HG02571 (cell line): ENCODE data around the gene GLIS2.

ENCODE experiments used
- ATAC-seq: cut with Tn5 transposase; IDR thresholded peaks from one replicate; pipeline ENCODE4 v1.9.1; 2021; ENCODE audit warnings: mild to moderate bottlenecking, moderate library complexity; ENCODE audit not compliant: unreplicated experiment

Gene GLIS2

DNA sequence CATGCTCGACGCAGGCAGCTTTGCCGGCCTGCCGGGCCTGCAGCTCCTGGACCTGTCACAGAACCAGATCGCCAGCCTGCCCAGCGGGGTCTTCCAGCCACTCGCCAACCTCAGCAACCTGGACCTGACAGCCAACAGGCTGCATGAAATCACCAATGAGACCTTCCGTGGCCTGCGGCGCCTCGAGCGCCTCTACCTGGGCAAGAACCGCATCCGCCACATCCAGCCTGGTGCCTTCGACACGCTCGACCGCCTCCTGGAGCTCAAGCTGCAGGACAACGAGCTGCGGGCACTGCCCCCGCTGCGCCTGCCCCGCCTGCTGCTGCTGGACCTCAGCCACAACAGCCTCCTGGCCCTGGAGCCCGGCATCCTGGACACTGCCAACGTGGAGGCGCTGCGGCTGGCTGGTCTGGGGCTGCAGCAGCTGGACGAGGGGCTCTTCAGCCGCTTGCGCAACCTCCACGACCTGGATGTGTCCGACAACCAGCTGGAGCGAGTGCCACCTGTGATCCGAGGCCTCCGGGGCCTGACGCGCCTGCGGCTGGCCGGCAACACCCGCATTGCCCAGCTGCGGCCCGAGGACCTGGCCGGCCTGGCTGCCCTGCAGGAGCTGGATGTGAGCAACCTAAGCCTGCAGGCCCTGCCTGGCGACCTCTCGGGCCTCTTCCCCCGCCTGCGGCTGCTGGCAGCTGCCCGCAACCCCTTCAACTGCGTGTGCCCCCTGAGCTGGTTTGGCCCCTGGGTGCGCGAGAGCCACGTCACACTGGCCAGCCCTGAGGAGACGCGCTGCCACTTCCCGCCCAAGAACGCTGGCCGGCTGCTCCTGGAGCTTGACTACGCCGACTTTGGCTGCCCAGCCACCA lies 65.4 kb downstream of the GLIS2 start:
- no peak for ATAC-seq

DNA sequence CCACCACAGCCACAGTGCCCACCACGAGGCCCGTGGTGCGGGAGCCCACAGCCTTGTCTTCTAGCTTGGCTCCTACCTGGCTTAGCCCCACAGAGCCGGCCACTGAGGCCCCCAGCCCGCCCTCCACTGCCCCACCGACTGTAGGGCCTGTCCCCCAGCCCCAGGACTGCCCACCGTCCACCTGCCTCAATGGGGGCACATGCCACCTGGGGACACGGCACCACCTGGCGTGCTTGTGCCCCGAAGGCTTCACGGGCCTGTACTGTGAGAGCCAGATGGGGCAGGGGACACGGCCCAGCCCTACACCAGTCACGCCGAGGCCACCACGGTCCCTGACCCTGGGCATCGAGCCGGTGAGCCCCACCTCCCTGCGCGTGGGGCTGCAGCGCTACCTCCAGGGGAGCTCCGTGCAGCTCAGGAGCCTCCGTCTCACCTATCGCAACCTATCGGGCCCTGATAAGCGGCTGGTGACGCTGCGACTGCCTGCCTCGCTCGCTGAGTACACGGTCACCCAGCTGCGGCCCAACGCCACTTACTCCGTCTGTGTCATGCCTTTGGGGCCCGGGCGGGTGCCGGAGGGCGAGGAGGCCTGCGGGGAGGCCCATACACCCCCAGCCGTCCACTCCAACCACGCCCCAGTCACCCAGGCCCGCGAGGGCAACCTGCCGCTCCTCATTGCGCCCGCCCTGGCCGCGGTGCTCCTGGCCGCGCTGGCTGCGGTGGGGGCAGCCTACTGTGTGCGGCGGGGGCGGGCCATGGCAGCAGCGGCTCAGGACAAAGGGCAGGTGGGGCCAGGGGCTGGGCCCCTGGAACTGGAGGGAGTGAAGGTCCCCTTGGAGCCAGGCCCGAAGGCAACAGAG lies 66.3 kb downstream of the GLIS2 start:
- no peak for ATAC-seq

- ATAC-seq: no peak
These were observed 67.0 kb downstream of the GLIS2 start for GRCh38 chr16:4382795-4383357.

GRCh38 chr16:4383591-4384444 lies 68.0 kb downstream of the GLIS2 start:
- no peak for ATAC-seq

- no peak for ATAC-seq
These were observed 68.7 kb downstream of the GLIS2 start for GRCh38 chr16:4384509-4384942.

DNA sequence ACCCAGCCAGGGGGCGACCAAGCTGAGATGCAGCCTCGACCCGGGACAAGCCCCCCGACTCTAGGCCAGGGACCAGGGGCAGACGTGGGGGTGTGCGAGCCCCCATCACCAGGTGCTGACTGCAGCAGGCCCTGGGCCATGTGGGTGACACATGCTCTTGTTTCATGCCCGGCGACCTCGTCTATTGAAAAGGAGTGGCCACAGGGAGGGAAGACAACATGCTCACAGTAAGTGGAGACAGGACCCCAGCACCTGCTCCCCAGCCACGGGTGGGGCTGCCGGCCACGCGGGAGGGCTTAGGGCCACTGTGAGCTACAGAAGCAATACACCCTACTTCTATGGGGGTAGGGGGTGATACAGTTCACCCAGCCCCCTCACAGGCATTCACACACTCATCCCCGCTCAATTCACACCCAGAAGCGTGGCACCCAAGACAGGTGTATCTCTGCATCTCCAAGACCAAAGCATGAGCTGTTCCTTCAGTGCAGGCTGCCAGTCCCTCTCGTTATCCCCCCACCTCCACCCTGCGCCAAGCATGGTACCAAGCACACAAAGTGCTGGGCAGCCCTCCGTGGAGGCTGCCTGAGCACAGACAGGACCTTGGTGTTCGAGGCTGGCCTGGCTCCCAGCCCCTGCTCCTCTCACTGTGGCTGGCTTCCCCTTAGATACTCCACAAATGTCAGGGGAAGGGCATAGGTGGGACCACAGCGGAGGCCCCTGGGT lies 69.4 kb downstream of the GLIS2 start:
- no peak for ATAC-seq

- no peak for ATAC-seq
These were observed 70.1 kb downstream of the GLIS2 start for GRCh38 chr16:4385789-4386450.

GRCh38 chr16:4386451-4386805 lies 70.6 kb downstream of the GLIS2 start:
- no peak for ATAC-seq

DNA sequence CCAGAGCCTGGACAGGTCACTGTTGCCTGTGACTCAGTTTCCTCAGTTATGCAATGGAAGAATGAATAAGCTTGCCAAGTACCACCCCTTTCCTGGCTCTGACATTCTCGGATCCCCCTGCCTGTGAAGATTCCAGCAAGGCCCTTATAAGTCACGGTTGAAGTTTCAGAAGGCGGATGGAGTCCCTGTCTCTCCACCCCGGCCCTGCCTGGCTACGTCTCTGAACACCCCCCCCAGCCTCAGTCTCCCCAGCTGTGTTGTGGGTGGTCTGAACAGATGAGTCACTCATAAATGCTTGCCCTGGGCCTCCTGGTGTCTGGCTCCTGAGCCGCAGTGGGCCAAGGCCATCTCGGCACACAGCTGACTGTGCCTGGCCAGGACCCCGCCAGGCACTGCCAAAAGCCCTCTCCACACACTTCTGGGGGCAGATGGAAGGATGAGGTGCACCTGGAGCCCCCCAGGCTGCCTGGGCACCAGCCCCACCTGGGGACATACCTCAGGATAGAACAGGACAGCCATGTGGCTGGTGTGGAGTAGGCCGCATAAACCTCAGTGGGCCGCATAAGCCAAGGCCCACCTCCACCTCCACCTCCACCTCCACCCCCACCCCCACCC lies 71.2 kb downstream of the GLIS2 start:
- no peak for ATAC-seq

DNA sequence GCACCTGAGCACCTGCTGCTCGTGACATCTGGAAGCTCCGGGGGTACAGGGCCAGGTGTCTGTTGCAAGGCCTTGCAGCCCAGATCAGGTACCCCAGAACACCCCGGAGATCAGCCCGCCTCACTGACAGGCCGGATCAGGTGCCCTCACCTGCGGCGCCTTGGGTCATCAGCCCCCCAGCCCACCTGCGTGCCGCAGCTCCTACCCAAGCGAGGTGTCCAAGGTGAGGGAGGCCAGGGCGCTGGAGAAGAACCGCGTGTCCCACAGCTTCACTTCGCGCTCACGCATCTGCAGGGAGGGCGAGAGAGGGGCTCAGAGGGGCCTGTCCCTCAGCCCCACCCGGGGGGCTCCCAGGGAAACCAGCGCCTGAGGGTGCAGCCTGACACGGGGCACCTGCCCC lies 71.9 kb downstream of the GLIS2 start:
- no peak for ATAC-seq

DNA sequence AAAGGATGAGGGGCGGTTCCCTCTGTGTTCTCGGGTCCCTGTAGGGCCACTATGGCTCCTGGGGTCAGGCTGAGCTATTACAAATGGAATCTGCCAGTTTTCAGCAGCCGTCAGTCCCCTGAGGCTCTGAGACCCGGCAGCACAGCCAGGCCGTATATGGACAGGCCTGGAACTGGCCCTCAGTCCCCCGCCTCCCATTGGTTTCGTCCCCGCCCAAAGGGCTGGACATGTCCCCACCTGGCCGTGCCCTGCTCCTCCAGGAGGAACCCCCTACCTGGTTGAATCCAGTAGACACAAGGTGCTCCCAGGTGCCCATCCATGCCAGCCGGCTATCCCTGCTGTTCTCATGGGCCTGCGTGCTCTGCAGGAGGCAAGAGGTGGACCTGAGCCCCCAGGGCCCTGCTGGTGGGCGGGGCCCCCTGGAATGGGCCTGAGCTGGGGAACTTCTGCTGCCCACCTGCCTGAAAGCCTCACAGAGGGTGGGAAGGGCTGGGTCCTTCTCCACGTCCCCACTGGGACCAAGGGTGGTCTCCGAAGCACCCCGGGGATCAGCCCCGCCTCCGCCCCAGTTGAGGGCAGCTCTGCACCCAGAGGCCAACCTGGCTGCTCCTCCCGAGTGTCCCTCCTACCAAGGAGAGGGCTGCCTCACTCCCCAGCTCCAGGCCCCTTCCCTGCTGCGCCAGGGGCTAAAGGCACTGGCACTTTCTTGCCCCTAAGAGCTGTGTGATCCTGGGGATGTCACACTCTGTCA lies 72.6 kb downstream of the GLIS2 start:
- ATAC-seq: no peak
